SK-N-SH (cell line): Measurements from ENCODE around the gene TM6SF1. TPM values are rescaled to one million over a fixed set of nuclear protein-coding genes. Genes with fewer than 3 reads are reported as not detected.
A peak's percentile ranks its signal among the peaks of the same experiment; 100 is the strongest.

Source experiments
- CTCF ChIA-PET: fragments of 300-600, 350-600 bp; formaldehyde crosslinking; extraction: SDS; loops from one replicate; lab custom pipeline; 2021; lab: Yijun Ruan, JAX
- POLR2A ChIA-PET: fragments of 350-600 bp; sonication (Branson Sonifier 250); formaldehyde crosslinking; extraction: SDS; loops from one replicate; lab custom pipeline; 2020; ENCODE audit warnings: antibody characterized with exemption, inconsistent platforms; lab: Yijun Ruan, JAX
- DNase-seq: peaks from one replicate; pipeline ENCODE4 v3.0.0; 2012
- H2AFZ ChIP-seq: fragments of 200-600 bp; sonication (generic); 2 replicates; pipeline ENCODE4 v1.8.1; 2016; ENCODE audit warnings: antibody characterized with exemption, mild to moderate bottlenecking, low read depth
- H3F3A ChIP-seq: fragments of 200-600 bp; sonication (generic); replicated peaks from 2 replicates; pipeline ENCODE3; 2016; ENCODE audit warnings: antibody characterized with exemption, mild to moderate bottlenecking; ENCODE audit not compliant: insufficient read depth
- H3K27ac ChIP-seq, 2 experiments: fragments of 200-500 bp in 1 of 2; fragments of 200-600 bp in 1 of 2; sonication (Bioruptor generic) in 1 of 2; sonication (generic), shearing (Covaris generic) in 1 of 2; 2 replicates each; pipeline versions ENCODE4 v1.5.1 to v1.6.1; 2014 to 2016; ENCODE audit warnings: low read depth in 2 of 2, inconsistent platforms in 1 of 2, low read length in 1 of 2, mild to moderate bottlenecking in 1 of 2, mixed read lengths in 1 of 2
- H3K27me3 ChIP-seq: fragments of 200-600 bp; sonication (generic), shearing (Covaris generic); 2 replicates; pipeline ENCODE4 v1.6.1; 2016; ENCODE audit warnings: mixed run types; ENCODE audit not compliant: insufficient read depth
- H3K36me3 ChIP-seq, 2 experiments: fragments of 200-500 bp in 1 of 2; fragments of 200-600 bp in 1 of 2; sonication (Bioruptor generic) in 1 of 2; sonication (generic) in 1 of 2; replicated peaks in 1 of 2; 2 replicates each; pipeline versions ENCODE3 to v1.5.1; 2014 to 2016; ENCODE audit warnings: low read length in 1 of 2, mild to moderate bottlenecking in 1 of 2; ENCODE audit not compliant: insufficient read depth in 2 of 2, control insufficient read depth in 1 of 2
- H3K4me1 ChIP-seq, 2 experiments: fragments of 200-500 bp in 1 of 2; fragments of 200-600 bp in 1 of 2; sonication (Bioruptor generic) in 1 of 2; sonication (generic), shearing (Covaris generic) in 1 of 2; 2 replicates each; pipeline versions ENCODE4 v1.5.1 to v1.6.1; 2014 to 2016; ENCODE audit warnings: low read depth in 1 of 2, low read length in 1 of 2, mixed run types in 1 of 2; ENCODE audit not compliant: insufficient read depth in 2 of 2, control insufficient read depth in 1 of 2
- H3K4me2 ChIP-seq: fragments of 200-600 bp; sonication (generic), shearing (Covaris generic); 2 replicates; pipeline ENCODE4 v1.6.1; 2017; ENCODE audit warnings: mixed run types
- H3K4me3 ChIP-seq, 2 experiments: fragments of 200-500 bp in 1 of 2; fragments of 200-600 bp in 1 of 2; sonication (Bioruptor generic) in 1 of 2; sonication (generic), shearing (Covaris generic) in 1 of 2; 2 replicates each; pipeline versions ENCODE4 v1.5.1 to v1.8.1; 2014 to 2016; ENCODE audit warnings: low read depth in 2 of 2, inconsistent platforms in 1 of 2, low read length in 1 of 2, mild to moderate bottlenecking in 1 of 2, mixed read lengths in 1 of 2, moderate library complexity in 1 of 2
- H3K79me2 ChIP-seq: fragments of 200-600 bp; sonication (generic); 2 replicates; pipeline ENCODE4 v1.8.1; 2017; ENCODE audit warnings: mild to moderate bottlenecking; ENCODE audit not compliant: insufficient read depth
- H3K9ac ChIP-seq: fragments of 200-600 bp; sonication (generic); 2 replicates; pipeline ENCODE4 v1.6.1; 2017; ENCODE audit warnings: mixed run types
- H3K9me2 ChIP-seq: fragments of 200-600 bp; sonication (generic); 2 replicates; pipeline ENCODE4 v1.6.1; 2017; ENCODE audit warnings: mixed run types
- H3K9me3 ChIP-seq: fragments of 200-600 bp; sonication (generic); 2 replicates; pipeline ENCODE4 v1.6.1; 2017; ENCODE audit warnings: mixed run types, mild to moderate bottlenecking, moderate library complexity
- H4K20me1 ChIP-seq: fragments of 200-600 bp; sonication (generic); 2 replicates; pipeline ENCODE4 v1.6.1; 2017; ENCODE audit warnings: mild to moderate bottlenecking, mixed run types; ENCODE audit not compliant: insufficient read depth
- ELF1 ChIP-seq: IDR thresholded peaks from 2 replicates; pipeline ENCODE4 v1.4.0; 2012
- EP300 ChIP-seq, 2 experiments: IDR thresholded peaks; 2 replicates each; pipeline versions ENCODE4 v1.4.0 to v1.6.1; 2012; ENCODE audit warnings: borderline replicate concordance in 1 of 2, low read depth in 1 of 2, low read length in 1 of 2
- EZH2phosphoT487 ChIP-seq: fragments of 200-600 bp; sonication (generic); IDR thresholded peaks from 2 replicates; pipeline ENCODE4 v1.6.1; 2017; ENCODE audit warnings: low read depth, mixed run types, mild to moderate bottlenecking, antibody characterized with exemption, moderate library complexity, borderline replicate concordance
- FOSL2 ChIP-seq: IDR thresholded peaks from 2 replicates; pipeline ENCODE4 v1.4.0; 2012; ENCODE audit warnings: low read depth, mild to moderate bottlenecking, moderate library complexity, borderline replicate concordance
- FOXM1 ChIP-seq: IDR thresholded peaks from 2 replicates; pipeline ENCODE4 v1.4.0; 2012; ENCODE audit warnings: low read depth, mild to moderate bottlenecking
- GATA2 ChIP-seq: sonication (generic); formaldehyde crosslinking; IDR thresholded peaks from 2 replicates; pipeline ENCODE4 v1.5.0; 2020; ENCODE audit warnings: mild to moderate bottlenecking, missing genetic modification reagents
- MEF2A ChIP-seq: IDR thresholded peaks from 2 replicates; pipeline ENCODE4 v1.4.0; 2012; ENCODE audit warnings: low read depth, borderline replicate concordance
- RAD21 ChIP-seq: IDR thresholded peaks from 2 replicates; pipeline ENCODE4 v1.6.1; 2012; ENCODE audit warnings: mild to moderate bottlenecking, low read length
- RXRA ChIP-seq: IDR thresholded peaks from 2 replicates; pipeline ENCODE4 v1.4.0; 2012; ENCODE audit warnings: low read depth, mild to moderate bottlenecking, borderline replicate concordance
- SMC3 ChIP-seq: IDR thresholded peaks from 2 replicates; pipeline ENCODE4 v1.6.1; 2012; ENCODE audit warnings: low read depth, low read length, improper control_type of control experiment
- TAF1 ChIP-seq: IDR thresholded peaks from 2 replicates; pipeline ENCODE4 v1.6.1; 2012; ENCODE audit warnings: low read depth, mild to moderate bottlenecking, low read length, moderate library complexity, borderline replicate concordance
- USF2 ChIP-seq: fragments of 150-350 bp; IDR thresholded peaks from 2 replicates; pipeline ENCODE4 v1.6.1; 2017; ENCODE audit warnings: antibody characterized with exemption, low read length, low read depth, borderline replicate concordance
- ZBTB33 ChIP-seq: IDR thresholded peaks from 2 replicates; pipeline ENCODE4 v1.4.0; 2012; ENCODE audit warnings: low read depth, borderline replicate concordance
- WGBS: methylation state at CpG from one replicate; pipeline ENCODE4 v1.1.6; 2017; ENCODE audit warnings: low lambda C conversion rate; 5-methylcytosine and 5-hydroxymethylcytosine counted together
- polyA plus RNA-seq, 3 experiments: library from polyadenylated mRNA; depleted of rRNA; stranded (reverse); fragments of >200 nt; gene quantifications; 2 replicates each; pipeline ENCODE4 v1.2.3, GENCODE V29; 2012
- TF ChIP-seq, protein P1 (sequence below): IDR thresholded peaks from 2 replicates; pipeline ENCODE4 v1.4.0; 2012; ENCODE audit warnings: low read depth, borderline replicate concordance
- TF ChIP-seq, protein P2 (sequence below): IDR thresholded peaks from 2 replicates; pipeline ENCODE4 v1.6.1; 2012; ENCODE audit warnings: mild to moderate bottlenecking, low read depth, low read length, moderate library complexity
- TF ChIP-seq, protein P3 (sequence below): IDR thresholded peaks from 2 replicates; pipeline ENCODE4; 2012

TM6SF1 gene
- polyA plus RNA-seq (2012; rRNA removed), result 0.12 and 0.16 TPM in 2 replicates
- polyA plus RNA-seq (2012; cell fraction: cytosol; rRNA removed), result 0.05 and 0.08 TPM in 2 replicates
- 0.04 and 0.08 TPM in 2 replicates for polyA plus RNA-seq (2012; cell fraction: nucleus; rRNA removed)

DNA sequence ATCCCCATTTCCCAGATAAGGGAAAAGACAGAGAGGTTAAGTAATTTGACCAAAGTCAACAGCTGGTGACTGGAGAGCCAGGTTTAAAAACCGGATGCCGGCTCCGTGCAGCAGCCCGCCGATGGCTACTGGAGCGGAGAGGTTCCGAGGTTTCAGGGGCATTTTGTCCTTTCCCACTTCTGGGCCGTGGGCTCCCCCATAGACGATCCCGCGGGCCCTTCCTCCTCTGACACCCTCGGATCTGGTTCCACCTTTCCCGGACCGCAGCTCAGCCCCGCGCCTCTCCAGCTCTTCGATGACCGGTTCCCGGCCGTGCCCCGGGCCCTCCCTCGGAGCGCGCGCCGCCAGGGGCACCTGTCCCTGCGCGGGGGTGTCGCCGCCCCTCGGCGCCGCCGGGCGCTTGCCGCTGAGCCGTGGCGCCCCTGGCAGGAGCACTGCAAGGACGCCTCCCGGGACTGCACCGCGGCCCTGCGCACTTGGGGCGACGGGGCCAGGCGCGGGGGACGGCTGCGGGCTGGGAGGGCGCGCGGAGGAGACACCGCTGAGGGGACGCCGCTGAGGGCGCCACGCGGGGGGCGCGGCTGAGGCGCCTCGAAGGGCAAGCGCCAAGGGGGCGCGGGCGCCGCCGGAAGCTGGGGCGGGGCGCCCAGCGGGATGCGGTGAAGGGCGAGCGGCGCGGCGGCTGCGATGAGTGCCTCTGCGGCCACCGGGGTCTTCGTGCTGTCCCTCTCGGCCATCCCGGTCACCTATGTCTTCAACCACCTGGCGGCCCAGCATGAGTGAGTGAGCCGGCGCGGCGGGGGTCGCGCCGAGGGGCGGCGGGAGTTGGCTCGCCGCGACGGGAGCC lies at the start of gene TM6SF1:
Gene TM6SF1 (plus strand): TSS at position 652 of the 847 bp plus-strand sequence. CDS start 36 bp downstream, at position 688.
- Histone ChIP-seq H3K4me3 (peak within 1 kb of the TSS; percentile 53 to 56), H3F3A (no peaks in the 10 kb centered on the region), H3K36me3 (no peaks in the 10 kb centered on the region), H3K4me1 (peaks cover 0 to 10% of the 10 kb centered on the region in 2 experiments; a peak in 1 of 4 replicates), H3K27ac (no peak within 1 kb of the TSS), H3K27me3 (peaks cover 14% of the 10 kb centered on the region; the same call in 1 of the 2 replicates), H3K9ac (no peak within 1 kb of the TSS), H3K79me2 (no peaks in the 10 kb centered on the region), H2AFZ (peak within 1 kb of the TSS; percentile 29; the same call in 1 of the 2 replicates), H4K20me1 (no peaks in the 10 kb centered on the region), H3K4me2 (peak within 1 kb of the TSS; percentile 69), H3K9me2 (no peaks in the 10 kb centered on the region), H3K9me3 (no peaks in the 10 kb centered on the region)
- peak; percentile 80 for DNase-seq
- POLR2A ChIA-PET, result interaction anchor here (0.5 kb wide), 1 partner anchor 88 kb away, joined by 4 read pairs; no protein-coding TSS in a partner anchor
- 3% methylated on average over 41 of the region's 97 CpGs for WGBS
- CTCF ChIA-PET, result interaction anchor here (0.9 to 1.2 kb wide), 2 partner anchors 96 to 97 kb away, joined by 3 read pairs; partner anchors contain the start of gene C15orf40
- TF ChIP-seq RAD21 (no peak), FOXM1 (no peak), TAF1 (no peak), SMC3 (no peak), USF2 (no peak), ELF1 (no peak), GATA2 (no peak), EP300 (IDR thresholded peaks at IDR 0.05; ENCODE audit: borderline replicate concordance in 1 of 2, low read depth in 1 of 2, low read length in 1 of 2) (no peak), FOSL2 (no peak), MEF2A (no peak), RXRA (no peak), ZBTB33 (no peak), EZH2phosphoT487 (no peak)
- TF ChIP-seq, protein P1, sequence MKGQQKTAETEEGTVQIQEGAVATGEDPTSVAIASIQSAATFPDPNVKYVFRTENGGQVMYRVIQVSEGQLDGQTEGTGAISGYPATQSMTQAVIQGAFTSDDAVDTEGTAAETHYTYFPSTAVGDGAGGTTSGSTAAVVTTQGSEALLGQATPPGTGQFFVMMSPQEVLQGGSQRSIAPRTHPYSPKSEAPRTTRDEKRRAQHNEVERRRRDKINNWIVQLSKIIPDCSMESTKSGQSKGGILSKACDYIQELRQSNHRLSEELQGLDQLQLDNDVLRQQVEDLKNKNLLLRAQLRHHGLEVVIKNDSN, result no peak
- TF ChIP-seq, protein P2, sequence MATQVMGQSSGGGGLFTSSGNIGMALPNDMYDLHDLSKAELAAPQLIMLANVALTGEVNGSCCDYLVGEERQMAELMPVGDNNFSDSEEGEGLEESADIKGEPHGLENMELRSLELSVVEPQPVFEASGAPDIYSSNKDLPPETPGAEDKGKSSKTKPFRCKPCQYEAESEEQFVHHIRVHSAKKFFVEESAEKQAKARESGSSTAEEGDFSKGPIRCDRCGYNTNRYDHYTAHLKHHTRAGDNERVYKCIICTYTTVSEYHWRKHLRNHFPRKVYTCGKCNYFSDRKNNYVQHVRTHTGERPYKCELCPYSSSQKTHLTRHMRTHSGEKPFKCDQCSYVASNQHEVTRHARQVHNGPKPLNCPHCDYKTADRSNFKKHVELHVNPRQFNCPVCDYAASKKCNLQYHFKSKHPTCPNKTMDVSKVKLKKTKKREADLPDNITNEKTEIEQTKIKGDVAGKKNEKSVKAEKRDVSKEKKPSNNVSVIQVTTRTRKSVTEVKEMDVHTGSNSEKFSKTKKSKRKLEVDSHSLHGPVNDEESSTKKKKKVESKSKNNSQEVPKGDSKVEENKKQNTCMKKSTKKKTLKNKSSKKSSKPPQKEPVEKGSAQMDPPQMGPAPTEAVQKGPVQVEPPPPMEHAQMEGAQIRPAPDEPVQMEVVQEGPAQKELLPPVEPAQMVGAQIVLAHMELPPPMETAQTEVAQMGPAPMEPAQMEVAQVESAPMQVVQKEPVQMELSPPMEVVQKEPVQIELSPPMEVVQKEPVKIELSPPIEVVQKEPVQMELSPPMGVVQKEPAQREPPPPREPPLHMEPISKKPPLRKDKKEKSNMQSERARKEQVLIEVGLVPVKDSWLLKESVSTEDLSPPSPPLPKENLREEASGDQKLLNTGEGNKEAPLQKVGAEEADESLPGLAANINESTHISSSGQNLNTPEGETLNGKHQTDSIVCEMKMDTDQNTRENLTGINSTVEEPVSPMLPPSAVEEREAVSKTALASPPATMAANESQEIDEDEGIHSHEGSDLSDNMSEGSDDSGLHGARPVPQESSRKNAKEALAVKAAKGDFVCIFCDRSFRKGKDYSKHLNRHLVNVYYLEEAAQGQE, result no peak
- TF ChIP-seq, protein P3, sequence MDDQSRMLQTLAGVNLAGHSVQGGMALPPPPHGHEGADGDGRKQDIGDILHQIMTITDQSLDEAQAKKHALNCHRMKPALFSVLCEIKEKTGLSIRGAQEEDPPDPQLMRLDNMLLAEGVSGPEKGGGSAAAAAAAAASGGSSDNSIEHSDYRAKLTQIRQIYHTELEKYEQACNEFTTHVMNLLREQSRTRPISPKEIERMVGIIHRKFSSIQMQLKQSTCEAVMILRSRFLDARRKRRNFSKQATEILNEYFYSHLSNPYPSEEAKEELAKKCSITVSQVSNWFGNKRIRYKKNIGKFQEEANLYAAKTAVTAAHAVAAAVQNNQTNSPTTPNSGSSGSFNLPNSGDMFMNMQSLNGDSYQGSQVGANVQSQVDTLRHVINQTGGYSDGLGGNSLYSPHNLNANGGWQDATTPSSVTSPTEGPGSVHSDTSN, result no peak
